HG03097 (cell line): ENCODE results near the gene SLC38A8.

Experiments
- ATAC-seq: cut with Tn5 transposase; IDR thresholded peaks from one replicate; pipeline ENCODE4 v1.9.1; 2021; ENCODE audit not compliant: unreplicated experiment, low FRiP score

Gene SLC38A8

GRCh38 chr16:84003038-84003437 is 39.6 kb downstream of the SLC38A8 start:
- no peak for ATAC-seq

GRCh38 chr16:84001726-84002125 is 40.9 kb downstream of the SLC38A8 start:
- ATAC-seq, result no peak

DNA sequence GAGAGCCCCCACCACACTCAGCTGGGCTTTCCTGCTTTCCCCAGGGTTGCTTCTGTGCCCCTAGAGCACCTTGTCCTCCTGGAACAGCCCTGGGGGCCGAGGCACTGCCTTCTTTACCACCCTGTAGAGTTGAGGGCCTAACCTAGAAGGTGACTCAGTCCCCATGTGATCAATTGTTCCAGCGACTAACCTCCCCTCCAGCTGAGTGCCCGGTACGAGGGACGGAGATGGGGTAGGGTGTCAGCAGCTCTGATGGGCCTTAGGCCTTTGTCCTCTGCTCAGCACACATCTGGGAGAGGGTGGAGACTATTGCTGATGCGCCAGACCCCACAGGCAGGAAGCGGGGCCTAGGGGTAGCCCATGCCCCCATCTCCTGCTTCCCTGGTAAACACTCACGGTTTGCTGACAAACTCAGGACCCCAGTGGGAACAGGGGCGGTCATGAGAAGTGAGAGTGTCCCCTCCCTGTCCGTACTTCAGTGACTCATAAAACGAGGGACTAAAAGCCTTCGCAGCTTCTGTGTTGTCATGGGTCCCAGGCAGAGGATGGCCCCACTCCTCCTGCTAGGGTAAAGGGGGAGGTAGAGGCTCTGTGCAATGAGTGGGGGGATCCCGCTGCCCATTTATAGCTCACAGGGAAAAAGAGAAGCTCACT is 41.5 kb downstream of the SLC38A8 start:
- no peak for ATAC-seq

DNA sequence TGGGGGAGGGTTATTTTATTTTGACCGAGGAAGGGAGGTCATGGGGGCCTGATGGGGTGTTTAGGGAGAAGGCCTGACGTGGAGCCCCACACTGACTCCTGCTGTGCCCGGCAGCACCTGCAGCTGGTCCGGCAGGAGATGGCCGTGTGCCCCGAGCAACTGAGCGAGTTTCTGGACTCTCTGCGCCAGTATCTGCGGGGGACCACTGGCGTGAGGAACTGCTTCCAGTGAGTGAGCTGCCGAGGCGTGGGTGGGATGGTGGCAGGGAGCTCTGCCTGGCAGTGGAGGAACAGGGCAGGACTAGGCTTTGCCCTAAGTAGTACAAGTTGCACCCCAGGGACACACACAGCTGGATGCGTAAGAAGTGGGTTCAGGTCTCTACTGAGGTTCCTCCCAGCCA is 44.5 kb downstream of the SLC38A8 start:
- no peak for ATAC-seq

DNA sequence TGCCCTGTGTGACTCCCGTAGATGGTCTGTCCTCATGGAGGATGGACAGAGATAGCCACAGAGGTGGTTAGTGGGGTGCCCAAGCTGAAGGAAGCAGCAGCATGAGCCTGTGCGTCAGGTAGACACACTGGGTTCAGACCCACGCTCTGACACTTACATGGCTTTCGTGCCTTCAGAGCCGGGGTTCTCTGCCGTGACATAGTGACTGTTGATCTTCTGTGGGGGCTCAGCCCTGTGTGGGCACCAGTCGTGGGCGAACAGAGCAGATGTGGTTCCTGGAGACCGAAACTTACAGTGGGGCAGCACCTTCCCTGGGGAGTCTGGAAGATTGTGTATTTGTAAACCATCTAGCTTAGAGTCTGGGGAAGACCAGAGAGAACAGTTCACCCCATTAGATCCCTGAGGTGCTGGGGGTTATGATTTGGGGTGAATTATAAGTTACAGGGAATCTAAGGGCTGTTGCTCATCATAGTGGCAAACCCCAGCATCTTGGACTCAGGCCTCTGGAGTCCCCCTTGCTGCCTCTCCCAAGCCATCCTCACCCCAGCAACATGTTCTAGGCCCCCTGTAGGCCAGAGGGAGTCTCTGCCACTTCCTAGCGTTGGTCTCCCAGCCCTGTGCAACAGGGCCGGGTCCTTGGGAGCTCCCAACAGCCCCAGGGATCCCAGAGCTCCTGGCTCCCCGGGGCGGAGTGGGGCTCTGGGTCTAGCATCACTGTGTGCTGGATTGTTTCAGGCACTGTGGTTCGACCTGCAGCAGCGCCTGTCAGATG is 45.9 kb downstream of the SLC38A8 start:
- no peak for ATAC-seq

GRCh38 chr16:83995754-83996153 is 46.8 kb downstream of the SLC38A8 start:
- no peak for ATAC-seq

DNA sequence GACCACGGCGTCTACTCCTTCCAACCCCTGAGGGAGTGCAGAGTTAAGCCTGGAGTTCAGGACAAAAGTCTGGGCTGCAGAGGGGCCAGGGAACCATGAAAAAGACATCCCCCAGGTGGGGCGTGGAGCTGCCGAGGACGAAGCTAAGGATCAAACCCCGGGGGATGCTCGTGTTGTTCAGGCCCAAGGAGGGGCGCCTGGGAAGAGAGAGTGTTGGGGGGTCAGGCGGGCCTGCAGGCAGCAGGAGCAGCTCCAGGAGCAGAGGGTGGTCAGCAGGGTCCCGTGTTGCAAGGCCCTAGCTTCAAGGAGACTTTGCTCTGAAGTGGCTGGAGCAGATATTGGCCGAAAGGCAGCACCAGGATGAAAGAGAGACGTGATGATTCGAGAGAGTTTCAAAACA is 47.9 kb downstream of the SLC38A8 start:
- no peak for ATAC-seq

DNA sequence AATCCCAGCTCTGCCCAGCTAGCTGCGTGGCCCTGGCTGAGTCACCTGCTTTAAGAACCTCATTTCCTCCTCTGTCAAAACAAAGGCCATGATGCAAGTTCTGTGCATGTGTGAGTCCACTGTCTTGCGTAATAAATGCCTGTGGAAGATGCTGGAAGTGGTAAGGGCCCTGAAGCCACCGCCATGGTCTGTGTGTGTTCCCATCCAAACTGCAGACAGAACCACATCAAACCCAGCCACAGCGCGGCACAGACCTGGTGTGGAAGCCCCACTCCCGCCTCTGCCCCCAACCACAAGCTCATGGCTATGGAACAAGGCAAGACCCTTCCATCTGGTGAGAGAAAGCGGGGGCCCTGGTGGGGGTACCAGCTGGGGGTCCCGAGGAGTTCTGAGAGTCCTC is 48.5 kb downstream of the SLC38A8 start:
- ATAC-seq, result no peak

DNA sequence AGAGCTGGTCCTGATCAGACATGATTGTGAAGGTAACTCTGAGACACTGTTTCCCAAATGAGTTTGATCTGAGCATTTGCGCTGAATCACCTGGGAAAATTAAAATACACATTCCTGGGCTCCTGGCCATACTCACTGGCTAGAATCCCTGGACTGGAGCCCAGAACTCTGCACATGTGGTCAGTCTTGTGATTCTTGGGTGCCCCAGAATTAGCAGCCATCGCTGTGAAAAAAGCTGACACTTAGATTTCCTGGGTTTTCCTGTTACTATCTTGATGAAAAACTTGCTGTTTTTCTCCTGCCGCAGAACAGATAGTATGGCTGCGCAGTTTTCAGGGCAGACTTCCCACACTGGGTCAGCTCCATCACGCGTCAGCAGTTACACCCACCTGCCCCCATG is 50.0 kb downstream of the SLC38A8 start:
- ATAC-seq, result no peak

DNA sequence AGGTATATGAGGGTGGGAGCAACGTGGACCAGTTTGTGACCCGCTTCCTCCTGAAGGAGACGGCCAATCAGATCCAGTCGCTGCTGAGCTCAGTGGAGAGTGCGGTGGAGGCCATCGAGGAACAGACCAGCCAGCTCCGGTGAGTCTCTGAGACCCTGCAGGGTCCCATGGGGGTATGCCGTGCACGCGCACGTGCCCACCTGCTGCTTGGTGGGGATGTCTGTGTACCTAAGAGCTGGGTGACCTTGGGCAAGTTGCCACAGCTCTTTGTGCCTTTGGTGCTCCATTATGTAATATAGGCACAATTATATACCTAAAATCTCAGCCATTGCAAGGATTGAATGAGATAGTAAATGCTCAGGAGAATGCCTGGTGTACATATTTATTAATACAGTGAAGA is 52.1 kb downstream of the SLC38A8 start:
- no peak for ATAC-seq

- ATAC-seq, result no peak
Observed at GRCh38 chr16:83989300-83989699, 53.3 kb downstream of the SLC38A8 start.

- ATAC-seq, result no peak
Observed at GRCh38 chr16:83983491-83983890, 59.1 kb downstream of the SLC38A8 start.

- ATAC-seq, result no peak
Observed at GRCh38 chr16:83981799-83982198, 60.8 kb downstream of the SLC38A8 start.

DNA sequence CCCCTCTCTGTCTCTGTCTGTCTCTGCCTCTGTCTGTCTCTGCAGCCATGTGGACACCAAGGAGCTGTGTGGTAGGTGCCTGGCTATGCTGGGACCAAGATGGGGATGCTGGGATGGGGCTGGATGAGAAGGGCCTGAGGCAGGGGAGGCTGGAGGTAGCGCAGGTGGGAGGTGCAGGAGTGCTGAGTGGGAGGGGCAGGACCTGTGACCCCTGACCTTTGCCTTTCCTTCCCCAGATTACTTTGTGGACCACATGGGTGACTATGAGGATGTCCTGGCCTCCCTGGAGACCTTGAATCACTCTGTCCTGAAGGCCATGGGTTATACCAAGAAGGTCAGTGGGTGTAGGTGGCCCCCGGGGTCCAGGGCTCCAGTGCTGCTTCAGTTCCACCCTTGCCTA is 61.8 kb downstream of the SLC38A8 start:
- ATAC-seq, result no peak

GRCh38 chr16:83979441-83979840 is 63.2 kb downstream of the SLC38A8 start:
- no peak for ATAC-seq

DNA sequence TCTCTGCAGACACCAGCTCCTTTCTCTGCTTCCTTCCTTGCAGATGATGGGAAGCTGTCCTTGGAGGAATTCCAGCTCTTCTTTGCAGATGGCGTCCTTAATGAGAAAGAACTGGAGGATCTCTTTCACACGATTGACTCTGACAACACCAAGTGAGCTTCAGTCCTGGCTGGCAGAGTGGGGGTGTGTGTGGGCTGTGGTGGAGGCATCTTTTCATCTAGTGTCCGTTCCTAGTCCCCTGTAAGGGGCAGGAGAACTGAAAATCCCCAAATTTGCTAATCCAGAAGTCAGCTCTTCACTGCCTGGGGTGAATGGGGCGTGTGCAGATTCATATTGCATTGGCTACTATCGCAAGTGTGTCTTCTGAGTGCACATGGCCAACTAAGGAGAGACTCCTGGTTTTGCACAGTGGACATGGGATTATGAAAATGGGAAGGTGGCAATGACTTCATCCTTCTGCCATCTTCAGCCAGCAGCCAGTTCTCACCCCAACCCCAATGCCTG is 64.1 kb downstream of the SLC38A8 start:
- no peak for ATAC-seq

GRCh38 chr16:83977056-83977815 is 65.4 kb downstream of the SLC38A8 start:
- no peak for ATAC-seq

- no peak for ATAC-seq
Observed at GRCh38 chr16:83975590-83976260, 66.9 kb downstream of the SLC38A8 start.

DNA sequence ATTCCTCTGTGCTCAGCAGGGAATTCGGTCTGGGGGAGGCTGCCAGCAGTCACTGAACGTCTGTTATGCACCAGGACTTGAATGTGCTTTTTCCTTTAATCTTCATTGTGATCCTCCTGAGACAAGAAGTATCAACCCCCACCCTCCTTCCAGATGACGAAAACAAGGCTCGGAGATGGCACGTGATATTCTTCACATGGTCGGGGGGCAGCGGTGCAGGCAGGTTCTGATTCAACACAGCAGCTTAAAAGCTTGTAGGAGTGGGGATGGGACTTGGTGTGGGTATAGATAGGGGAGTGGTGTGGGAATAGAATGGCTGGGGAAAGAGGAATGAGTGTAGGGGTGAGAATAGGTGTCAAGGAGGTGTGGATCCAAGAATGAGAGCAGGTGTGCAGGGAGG is 68.1 kb downstream of the SLC38A8 start:
- no peak for ATAC-seq

GRCh38 chr16:83973581-83974385 is 68.8 kb downstream of the SLC38A8 start:
- ATAC-seq, result no peak
